Neural progenitor cell (in vitro differentiated cells): ENCODE results near the gene AUTS2.

ENCODE experiments used
- EZH2 ChIP-seq: fragments of 200-600 bp; sonication (generic); IDR thresholded peaks from 2 replicates; pipeline ENCODE4 v1.6.1; 2017; ENCODE audit warnings: antibody characterized with exemption, mild to moderate bottlenecking, moderate library complexity
- EZH2phosphoT487 ChIP-seq: fragments of 200-600 bp; sonication (generic); IDR thresholded peaks from 2 replicates; pipeline ENCODE4 v1.6.1; 2017; ENCODE audit warnings: antibody characterized with exemption
- TF ChIP-seq, protein P1 (sequence below): fragments of 200-600 bp; sonication (generic); IDR thresholded peaks from 2 replicates; pipeline ENCODE4 v1.5.1; 2017; ENCODE audit warnings: antibody characterized with exemption, mild to moderate bottlenecking

DNA sequence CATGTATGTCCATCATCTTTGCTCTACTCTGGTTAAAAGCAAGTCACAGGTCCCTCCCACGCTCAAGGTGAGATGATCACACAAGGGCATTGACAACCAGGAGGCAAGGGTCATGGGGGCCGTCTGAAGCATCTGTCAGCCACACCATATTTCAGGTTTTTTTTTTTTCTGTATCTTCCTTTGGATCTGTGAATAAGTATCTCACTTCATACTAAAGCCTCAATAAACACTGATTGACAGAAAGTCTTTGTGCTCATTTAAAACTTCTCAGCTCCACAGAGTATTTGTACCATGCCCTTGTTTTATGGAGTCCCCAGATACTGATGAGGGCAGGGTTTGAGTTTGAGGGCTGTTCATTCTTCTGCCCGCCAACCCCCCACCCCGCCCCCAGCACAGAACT, 45.0 kb downstream of the AUTS2 start:
- TF ChIP-seq EZH2phosphoT487: no peak
- TF ChIP-seq, protein P1, sequence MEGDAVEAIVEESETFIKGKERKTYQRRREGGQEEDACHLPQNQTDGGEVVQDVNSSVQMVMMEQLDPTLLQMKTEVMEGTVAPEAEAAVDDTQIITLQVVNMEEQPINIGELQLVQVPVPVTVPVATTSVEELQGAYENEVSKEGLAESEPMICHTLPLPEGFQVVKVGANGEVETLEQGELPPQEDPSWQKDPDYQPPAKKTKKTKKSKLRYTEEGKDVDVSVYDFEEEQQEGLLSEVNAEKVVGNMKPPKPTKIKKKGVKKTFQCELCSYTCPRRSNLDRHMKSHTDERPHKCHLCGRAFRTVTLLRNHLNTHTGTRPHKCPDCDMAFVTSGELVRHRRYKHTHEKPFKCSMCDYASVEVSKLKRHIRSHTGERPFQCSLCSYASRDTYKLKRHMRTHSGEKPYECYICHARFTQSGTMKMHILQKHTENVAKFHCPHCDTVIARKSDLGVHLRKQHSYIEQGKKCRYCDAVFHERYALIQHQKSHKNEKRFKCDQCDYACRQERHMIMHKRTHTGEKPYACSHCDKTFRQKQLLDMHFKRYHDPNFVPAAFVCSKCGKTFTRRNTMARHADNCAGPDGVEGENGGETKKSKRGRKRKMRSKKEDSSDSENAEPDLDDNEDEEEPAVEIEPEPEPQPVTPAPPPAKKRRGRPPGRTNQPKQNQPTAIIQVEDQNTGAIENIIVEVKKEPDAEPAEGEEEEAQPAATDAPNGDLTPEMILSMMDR: no peak
- TF ChIP-seq EZH2: no peak
